Mesendoderm (in vitro differentiated cells): Measurements from ENCODE around the gene PIH1D1.
"Not testable (repeated sequence)": the region's sequence is repeated elsewhere in the genome, so short reads cannot be mapped to it uniquely, and the experiment has no call there.

ENCODE experiments used
- DNase-seq: peaks from one replicate; pipeline ENCODE4 v3.0.0; 2013
- H2AK5ac ChIP-seq: 2 replicates; pipeline ENCODE4 v1.6.1; 2013; ENCODE audit warnings: low read length, inconsistent platforms
- H2BK120ac ChIP-seq: 2 replicates; pipeline ENCODE4 v1.6.1; 2013; ENCODE audit warnings: low read depth, mild to moderate bottlenecking, low read length, moderate library complexity, mixed read lengths
- H2BK15ac ChIP-seq: replicated peaks from 2 replicates; pipeline ENCODE4 v1.6.1; 2013; ENCODE audit warnings: low read depth, mild to moderate bottlenecking, moderate library complexity
- H2BK5ac ChIP-seq: 2 replicates; pipeline ENCODE4 v1.6.1; 2013; ENCODE audit warnings: low read length, inconsistent platforms
- H3K18ac ChIP-seq: 2 replicates; pipeline ENCODE4 v1.6.1; 2013; ENCODE audit warnings: mild to moderate bottlenecking, low read length, mixed read lengths
- H3K23ac ChIP-seq: one replicate; pipeline ENCODE4 v1.6.1; 2013; ENCODE audit warnings: low read length
- H3K27ac ChIP-seq: 2 replicates; pipeline ENCODE4 v1.5.1; 2013; ENCODE audit warnings: low read depth, mild to moderate bottlenecking, inconsistent platforms, low read length, moderate library complexity
- H3K27me3 ChIP-seq: 2 replicates; pipeline ENCODE4 v1.6.1; 2013; ENCODE audit warnings: low read length, control low read depth, mild to moderate bottlenecking, inconsistent platforms; ENCODE audit not compliant: insufficient read depth, poor library complexity
- H3K36me3 ChIP-seq: 2 replicates; pipeline ENCODE4 v1.6.1; 2013; ENCODE audit warnings: low read length, inconsistent platforms; ENCODE audit not compliant: control insufficient read depth, insufficient read depth
- H3K4ac ChIP-seq: one replicate; pipeline ENCODE4 v1.6.1; 2013; ENCODE audit warnings: low read depth, mild to moderate bottlenecking, low read length, moderate library complexity
- H3K4me1 ChIP-seq: 2 replicates; pipeline ENCODE4 v1.6.1; 2013; ENCODE audit warnings: low read depth, low read length, inconsistent platforms; ENCODE audit not compliant: control insufficient read depth
- H3K4me2 ChIP-seq: 2 replicates; pipeline ENCODE4 v1.6.1; 2013; ENCODE audit warnings: low read length
- H3K4me3 ChIP-seq: 2 replicates; pipeline ENCODE4 v1.5.1; 2013; ENCODE audit warnings: mild to moderate bottlenecking, low read length
- H3K56ac ChIP-seq: one replicate; pipeline ENCODE4 v1.6.1; 2013; ENCODE audit warnings: low read length
- H3K79me1 ChIP-seq: 2 replicates; pipeline ENCODE4 v1.6.1; 2013; ENCODE audit warnings: low read length, inconsistent platforms
- H3K79me2 ChIP-seq: 2 replicates; pipeline ENCODE4 v1.6.1; 2013; ENCODE audit warnings: mild to moderate bottlenecking, low read length; ENCODE audit not compliant: control insufficient read depth, insufficient read depth
- H3K9ac ChIP-seq: 2 replicates; pipeline ENCODE4 v1.6.1; 2013; ENCODE audit warnings: low read length, inconsistent platforms
- H4K5ac ChIP-seq: one replicate; pipeline ENCODE4 v1.6.1; 2013; ENCODE audit warnings: low read length
- H4K8ac ChIP-seq: one replicate; pipeline ENCODE4 v1.6.1; 2013; ENCODE audit warnings: low read depth, mild to moderate bottlenecking, control low read depth, low read length, moderate library complexity
- WGBS: extraction: QIAGEN DNeasy Blood & Tissue Kit; methylation state at CpG from one replicate; pipeline ENCODE4 v1.1.7; 2013; ENCODE audit warnings: low lambda C conversion rate, missing lambda C conversion rate; ENCODE audit not compliant: insufficient coverage; ENCODE audit errors: extremely low coverage; 5-methylcytosine and 5-hydroxymethylcytosine counted together

Gene PIH1D1

DNA sequence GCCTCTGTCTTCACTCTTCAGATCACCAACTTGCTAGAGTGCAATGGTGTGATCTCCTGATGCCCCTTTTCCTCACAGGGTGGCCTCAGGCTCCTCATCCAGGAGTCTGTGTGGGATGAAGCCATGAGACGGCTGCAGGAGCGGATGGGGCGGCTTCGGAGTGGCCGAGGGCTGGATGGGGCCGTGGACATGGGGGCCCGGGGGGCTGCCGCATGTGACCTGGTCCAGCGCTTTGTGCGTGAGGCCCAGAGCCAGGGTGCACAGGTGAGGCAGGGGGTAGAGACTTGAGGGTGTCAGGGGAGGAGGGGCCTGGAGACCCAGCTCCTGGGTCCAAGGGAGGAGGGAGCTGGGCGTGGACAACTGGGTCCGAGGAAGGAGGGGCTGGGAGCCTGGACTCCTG, 10.9 kb upstream of the PIH1D1 start:
- Histone ChIP-seq H3K18ac (no peak overlapping the region), H4K5ac (no peak overlapping the region), H4K8ac (no peak overlapping the region), H3K4me3 (no peak overlapping the region), H2AK5ac (no peak overlapping the region), H2BK120ac (no peak overlapping the region), H2BK15ac (no peak overlapping the region), H3K9ac (no peak overlapping the region), H3K4me2 (no peak overlapping the region), H3K27ac (no peak overlapping the region), H3K56ac (no peak overlapping the region), H3K79me2 (no peaks in the 10 kb centered on the region), H3K23ac (no peak overlapping the region), H3K4ac (no peak overlapping the region), H2BK5ac (no peak overlapping the region), H3K36me3 (no peaks in the 10 kb centered on the region), H3K27me3 (no peaks in the 10 kb centered on the region), H3K79me1 (no peaks in the 10 kb centered on the region), H3K4me1 (no peaks in the 10 kb centered on the region)
- no peak for DNase-seq
- no CpG with 5 or more reads among the region's 12 CpGs for WGBS

DNA sequence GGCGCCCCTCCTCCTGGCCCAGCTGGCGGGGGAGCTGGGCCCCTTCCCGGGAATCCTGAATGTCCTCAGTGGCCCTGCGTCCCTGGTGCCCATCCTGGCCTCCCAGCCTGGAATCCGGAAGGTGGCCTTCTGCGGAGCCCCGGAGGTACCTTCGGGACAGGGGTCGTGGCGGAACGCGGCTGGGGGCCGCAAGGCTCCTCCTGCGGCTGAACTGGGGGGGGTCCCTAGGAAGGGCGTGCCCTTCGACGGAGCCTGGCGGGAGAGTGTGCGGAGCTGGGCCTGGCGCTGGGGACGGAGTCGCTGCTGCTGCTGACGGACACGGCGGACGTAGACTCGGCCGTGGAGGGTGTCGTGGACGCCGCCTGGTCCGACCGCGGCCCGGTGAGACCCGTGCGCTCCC, 10.0 kb upstream of the PIH1D1 start:
- Histone ChIP-seq H4K8ac (no peak overlapping the region), H3K4me1 (no peaks in the 10 kb centered on the region), H2BK15ac (no peak overlapping the region), H3K79me2 (no peaks in the 10 kb centered on the region), H3K4ac (no peak overlapping the region), H3K27me3 (no peaks in the 10 kb centered on the region), H3K4me2 (no peak overlapping the region), H4K5ac (no peak overlapping the region), H2AK5ac (no peak overlapping the region), H2BK5ac (no peak overlapping the region), H2BK120ac (no peak overlapping the region), H3K18ac (no peak overlapping the region), H3K23ac (no peak overlapping the region), H3K36me3 (no peaks in the 10 kb centered on the region), H3K27ac (no peak overlapping the region), H3K4me3 (no peak overlapping the region), H3K56ac (no peak overlapping the region), H3K9ac (no peak overlapping the region), H3K79me1 (no peaks in the 10 kb centered on the region)
- DNase-seq: no peak
- WGBS: no CpG with 5 or more reads among the region's 37 CpGs

DNA sequence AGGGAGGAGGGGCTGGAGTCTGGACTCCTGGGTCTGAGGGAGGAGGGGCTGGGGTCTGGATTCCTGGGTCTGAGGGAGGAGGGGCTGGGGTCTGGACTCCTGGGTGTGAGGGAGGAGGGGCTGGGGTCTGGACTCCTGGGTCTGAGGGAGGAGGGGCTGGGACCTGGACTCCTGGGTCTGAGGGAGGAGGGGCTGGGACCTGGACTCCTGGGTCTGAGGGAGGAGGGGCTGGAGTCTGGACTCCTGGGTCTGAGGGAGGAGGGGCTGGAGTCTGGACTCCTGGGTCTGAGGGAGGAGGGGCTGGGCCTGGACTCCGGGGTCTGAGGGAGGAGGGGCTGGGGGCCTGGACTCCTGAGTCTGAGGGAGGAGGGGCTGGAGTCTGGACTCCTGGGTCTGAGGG, 9.5 kb upstream of the PIH1D1 start:
- H3K79me1 ChIP-seq, H3K4ac ChIP-seq, H3K4me1 ChIP-seq, H4K8ac ChIP-seq, DNase-seq, H3K56ac ChIP-seq, H3K23ac ChIP-seq, H2BK120ac ChIP-seq, H3K79me2 ChIP-seq, H3K18ac ChIP-seq, H4K5ac ChIP-seq, H3K27ac ChIP-seq, H2BK5ac ChIP-seq, H3K4me2 ChIP-seq, H3K36me3 ChIP-seq, H2AK5ac ChIP-seq, H3K4me3 ChIP-seq, H3K9ac ChIP-seq, H3K27me3 ChIP-seq, H2BK15ac ChIP-seq: not testable (repeated sequence)
- WGBS: no CpG with 5 or more reads among the region's 1 CpG

- Histone ChIP-seq H3K23ac (no peak overlapping the region), H3K79me1 (peaks cover under 1% of the 10 kb centered on the region), H3K36me3 (no peaks in the 10 kb centered on the region), H3K18ac (no peak overlapping the region), H3K4me2 (no peak overlapping the region), H3K9ac (no peak overlapping the region), H4K8ac (no peak overlapping the region), H3K79me2 (no peaks in the 10 kb centered on the region), H2BK15ac (no peak overlapping the region), H3K56ac (no peak overlapping the region), H3K4ac (no peak overlapping the region), H2BK5ac (no peak overlapping the region), H3K27me3 (no peaks in the 10 kb centered on the region), H3K27ac (no peak overlapping the region), H3K4me1 (no peaks in the 10 kb centered on the region), H2BK120ac (no peak overlapping the region), H4K5ac (no peak overlapping the region), H3K4me3 (no peak overlapping the region), H2AK5ac (no peak overlapping the region)
- no CpG with 5 or more reads among the region's 12 CpGs for WGBS
- no peak for DNase-seq
Measured at GRCh38 chr19:49459388-49459787, 7.8 kb upstream of the PIH1D1 start.

DNA sequence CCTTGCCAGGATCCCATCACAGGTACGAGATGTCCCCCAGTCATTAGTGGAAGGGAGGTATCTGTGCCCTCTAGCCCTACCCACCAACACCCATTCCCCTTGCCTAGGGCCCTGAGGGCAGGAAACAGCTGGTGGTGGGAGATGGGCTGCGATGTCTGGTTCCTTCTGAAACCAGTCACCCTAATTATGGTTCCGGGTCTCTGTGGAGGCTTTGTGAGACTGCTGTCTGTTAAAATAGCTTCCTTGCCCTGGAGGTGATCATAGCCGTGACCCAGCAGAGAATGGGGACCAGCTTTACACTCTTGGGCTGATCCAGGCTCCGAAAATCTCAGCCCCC, 6.9 kb upstream of the PIH1D1 start:
- Histone ChIP-seq H3K4me3 (no peak overlapping the region), H3K36me3 (no peaks in the 10 kb centered on the region), H4K8ac (no peak overlapping the region), H3K27me3 (no peaks in the 10 kb centered on the region), H2BK15ac (no peak overlapping the region), H3K9ac (no peak overlapping the region), H3K23ac (no peak overlapping the region), H2AK5ac (no peak overlapping the region), H3K27ac (no peak overlapping the region), H3K56ac (no peak overlapping the region), H3K4me1 (no peaks in the 10 kb centered on the region), H2BK5ac (no peak overlapping the region), H3K4me2 (no peak overlapping the region), H2BK120ac (no peak overlapping the region), H4K5ac (no peak overlapping the region), H3K4ac (no peak overlapping the region), H3K79me1 (peaks cover 3% of the 10 kb centered on the region), H3K79me2 (no peaks in the 10 kb centered on the region), H3K18ac (no peak overlapping the region)
- WGBS: no CpG with 5 or more reads among the region's 5 CpGs
- no peak for DNase-seq

DNA sequence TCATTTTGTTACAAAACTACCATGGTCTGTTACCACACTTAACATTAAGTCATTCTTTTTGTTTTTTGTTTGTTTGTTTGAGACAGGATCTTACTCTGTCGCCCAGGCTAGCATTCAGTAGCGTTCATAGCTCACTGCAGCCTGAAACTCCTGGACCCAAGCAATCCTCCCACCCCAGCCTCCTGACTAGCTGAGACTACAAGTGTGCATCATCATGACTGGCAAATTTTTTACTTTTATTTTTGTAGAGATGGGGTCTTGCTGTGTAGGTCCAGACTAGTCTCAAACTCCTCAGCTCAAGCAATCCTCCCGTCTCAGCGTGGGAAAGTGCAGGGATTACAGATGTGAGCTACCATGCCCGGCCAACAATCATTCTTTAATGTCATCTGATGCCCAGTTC, 4.7 kb upstream of the PIH1D1 start:
- Histone ChIP-seq H3K4me3 (no peak overlapping the region), H4K5ac (no peak overlapping the region), H3K56ac (no peak overlapping the region), H2BK5ac (no peak overlapping the region), H2BK15ac (no peak overlapping the region), H2BK120ac (no peak overlapping the region), H3K79me2 (no peaks in the 10 kb centered on the region), H3K4ac (no peak overlapping the region), H3K79me1 (peaks cover 3% of the 10 kb centered on the region), H3K18ac (no peak overlapping the region), H3K4me1 (no peaks in the 10 kb centered on the region), H3K4me2 (no peak overlapping the region), H2AK5ac (no peak overlapping the region), H3K9ac (no peak overlapping the region), H3K23ac (no peak overlapping the region), H3K27me3 (no peaks in the 10 kb centered on the region), H3K36me3 (no peaks in the 10 kb centered on the region), H4K8ac (no peak overlapping the region), H3K27ac (no peak overlapping the region)
- no peak for DNase-seq
- no CpG with 5 or more reads among the region's 5 CpGs for WGBS
